ENCODE results near the gene LARGE1. TPM values are rescaled to one million over a fixed set of nuclear protein-coding genes. Genes with fewer than 3 reads are reported as not detected.
A peak's percentile ranks its signal among the peaks of the same experiment; 100 is the strongest.

The LARGE1 gene
- total and polyA plus RNA-seq, 5 donors from 2014 or later = not detected

DNA sequence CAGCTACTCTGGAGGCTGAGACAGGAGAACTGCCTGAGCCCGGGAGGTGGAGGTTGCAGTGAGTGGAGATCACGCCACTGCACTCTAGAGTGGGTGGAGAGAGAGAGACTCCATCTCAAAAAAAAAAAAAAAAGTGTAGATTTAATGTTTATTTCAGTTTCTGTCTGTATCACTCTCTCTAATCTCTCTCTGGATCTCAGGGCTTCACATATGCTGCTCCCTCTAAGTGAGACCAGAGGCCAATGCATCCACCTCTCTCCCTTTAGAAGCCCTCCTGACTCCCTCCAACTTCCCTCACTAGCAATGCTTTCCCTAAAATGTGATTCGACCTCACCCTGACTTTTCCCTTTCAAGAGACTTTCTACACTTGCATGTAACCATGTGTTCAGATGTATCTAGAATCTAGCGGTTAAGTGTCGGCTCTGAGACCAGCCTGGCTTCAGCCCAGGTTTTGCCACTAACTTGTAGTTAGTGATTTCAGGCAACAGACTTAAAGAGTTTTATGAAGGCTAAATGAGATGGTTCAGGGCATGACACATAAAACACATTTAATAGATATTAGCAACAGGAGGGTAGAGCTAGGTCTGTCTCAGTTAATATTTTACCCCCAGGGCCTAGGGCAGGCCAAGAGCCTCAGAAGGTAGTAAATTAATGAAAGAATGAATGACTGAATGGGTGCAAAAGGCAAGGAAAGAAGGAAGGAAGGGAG, 364.3 kb downstream of the LARGE1 start:
- Histone ChIP-seq H3K27ac (ENCODE audit: insufficient read depth, low read length, poor library complexity, severe bottlenecking) (no peak overlapping the region), H3K4me1 (ENCODE audit: control insufficient read depth, insufficient read depth, low read length, poor library complexity, severe bottlenecking) (no peaks in the 10 kb centered on the region), H3K36me3 (ENCODE audit: control insufficient read depth, insufficient read depth, low read length) (no peaks in the 10 kb centered on the region), H3K4me3 (ENCODE audit: low read depth, low read length) (no peak overlapping the region), H3K9me3 (ENCODE audit: control insufficient read depth in 2 of 2, low read length in 2 of 2) (no peaks in the 10 kb centered on the region), H3K27me3 (ENCODE audit: control insufficient read depth, insufficient read depth, low read length) (no peaks in the 10 kb centered on the region)
- H3K4me1 Mint-ChIP-seq = no peaks in the 10 kb centered on the region
- DNase-seq = peak in 1 of 3 donors; percentile 13
- no peak overlapping the region for H3K4me3 Mint-ChIP-seq
- H3K9me3 Mint-ChIP-seq = peaks cover 0 to 6% (median 0%) of the 10 kb centered on the region in 7 donors
- H3K36me3 Mint-ChIP-seq = no peaks in the 10 kb centered on the region
- no peak overlapping the region for H3K27ac Mint-ChIP-seq
- H3K27me3 Mint-ChIP-seq = no peaks in the 10 kb centered on the region
- ATAC-seq (ENCODE audit: low read depth in 2 of 2) = no peak

DNA sequence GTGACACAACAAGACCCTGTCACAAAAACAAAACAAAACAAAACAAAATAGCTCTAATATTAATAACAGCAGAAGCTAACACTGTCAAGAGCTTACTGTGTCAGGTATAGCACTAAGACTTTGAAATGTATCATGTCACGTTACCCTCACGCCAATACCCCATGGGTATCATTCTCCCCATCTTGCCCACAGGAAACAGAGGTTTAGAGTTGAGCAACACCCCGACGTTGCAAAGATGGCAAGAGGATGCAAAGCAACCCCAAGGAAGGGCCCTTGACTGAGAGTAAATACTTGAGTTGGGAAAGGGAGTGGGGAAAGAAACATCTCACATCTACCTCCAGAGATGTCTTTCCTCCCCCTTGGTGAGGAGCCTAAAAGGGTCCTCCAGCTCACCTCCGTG, 366.8 kb downstream of the LARGE1 start:
- Mint-ChIP-seq H3K4me3 (no peak overlapping the region), H3K9me3 (peaks cover 0 to 8% (median 1%) of the 10 kb centered on the region in 7 donors), H3K27me3 (no peaks in the 10 kb centered on the region)

DNA sequence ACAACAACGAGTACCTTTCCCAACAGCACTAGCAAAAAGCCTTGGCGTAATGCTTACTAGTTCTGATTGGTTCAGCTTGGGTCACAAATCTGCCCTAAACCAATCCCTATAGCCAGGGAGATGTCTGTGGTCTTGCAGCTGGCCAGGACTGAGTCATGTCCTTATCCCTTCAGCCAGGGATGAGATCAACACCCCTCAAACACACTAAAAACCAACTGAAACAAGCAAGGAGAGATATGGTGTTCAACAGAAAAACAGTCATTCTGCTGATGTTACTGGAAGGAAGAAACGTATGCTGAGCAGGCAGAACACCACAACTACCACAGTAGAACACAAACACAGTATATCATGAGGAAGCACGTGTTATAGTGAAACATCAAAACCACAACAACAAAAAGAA, 375.6 kb downstream of the LARGE1 start:
- Mint-ChIP-seq H3K4me1 (no peaks in the 10 kb centered on the region), H3K9me3 (peaks cover 0 to 9% (median 0%) of the 10 kb centered on the region in 7 donors), H3K27ac (no peak overlapping the region), H3K27me3 (no peaks in the 10 kb centered on the region), H3K36me3 (no peaks in the 10 kb centered on the region), H3K4me3 (no peak overlapping the region)
- Histone ChIP-seq H3K36me3 (ENCODE audit: control insufficient read depth, insufficient read depth, low read length) (no peaks in the 10 kb centered on the region), H3K9me3 (ENCODE audit: control insufficient read depth in 2 of 2, low read length in 2 of 2) (no peaks in the 10 kb centered on the region), H3K4me3 (ENCODE audit: low read depth, low read length) (no peak overlapping the region), H3K27ac (ENCODE audit: insufficient read depth, low read length, poor library complexity, severe bottlenecking) (no peak overlapping the region), H3K27me3 (ENCODE audit: control insufficient read depth, insufficient read depth, low read length) (no peaks in the 10 kb centered on the region), H3K4me1 (ENCODE audit: control insufficient read depth, insufficient read depth, low read length, poor library complexity, severe bottlenecking) (no peaks in the 10 kb centered on the region)
- DNase-seq (peak in 1 of 3 donors; percentile 65), ATAC-seq (ENCODE audit: low read depth in 2 of 2) (no peak)

More for the DNA sequence above, 366.8 kb downstream of the LARGE1 start:
- H3K27me3 ChIP-seq (ENCODE audit: control insufficient read depth, insufficient read depth, low read length) = no peaks in the 10 kb centered on the region
- ATAC-seq (ENCODE audit: low read depth in 2 of 2) = no peak
- no peaks in the 10 kb centered on the region for H3K4me1 ChIP-seq (ENCODE audit: control insufficient read depth, insufficient read depth, low read length, poor library complexity, severe bottlenecking)
- H3K9me3 ChIP-seq (ENCODE audit: control insufficient read depth in 2 of 2, low read length in 2 of 2) = no peaks in the 10 kb centered on the region
- Mint-ChIP-seq H3K36me3 (no peaks in the 10 kb centered on the region), H3K4me1 (no peaks in the 10 kb centered on the region), H3K27ac (no peak overlapping the region)
- peak in 1 of 3 donors; percentile 57 for DNase-seq
- no peaks in the 10 kb centered on the region for H3K36me3 ChIP-seq (ENCODE audit: control insufficient read depth, insufficient read depth, low read length)
- no peak overlapping the region for H3K27ac ChIP-seq (ENCODE audit: insufficient read depth, low read length, poor library complexity, severe bottlenecking)
- H3K4me3 ChIP-seq (ENCODE audit: low read depth, low read length) = no peak overlapping the region

DNA sequence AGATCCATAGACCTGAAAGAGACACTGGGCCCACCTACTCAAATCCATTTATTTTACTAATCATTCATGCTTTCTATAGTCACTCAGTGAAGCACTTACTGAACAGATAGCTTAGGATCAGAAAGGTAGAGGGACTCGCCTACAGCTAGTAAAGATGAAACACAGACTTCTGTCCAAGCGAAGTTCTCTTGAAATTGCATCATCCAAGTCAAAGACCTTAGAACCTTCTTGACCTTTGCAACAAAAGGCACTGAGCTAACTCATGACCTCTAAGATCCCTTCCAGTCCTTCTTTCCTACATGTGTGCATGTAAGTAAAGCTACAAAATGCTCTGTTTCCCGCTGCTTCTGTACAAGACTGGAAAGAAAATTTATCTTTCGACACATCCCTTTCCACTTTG, 377.6 kb downstream of the LARGE1 start:
- Histone ChIP-seq H3K4me3 (ENCODE audit: low read depth, low read length) (no peak overlapping the region), H3K36me3 (ENCODE audit: control insufficient read depth, insufficient read depth, low read length) (no peaks in the 10 kb centered on the region), H3K9me3 (ENCODE audit: control insufficient read depth in 2 of 2, low read length in 2 of 2) (no peaks in the 10 kb centered on the region), H3K27me3 (ENCODE audit: control insufficient read depth, insufficient read depth, low read length) (no peaks in the 10 kb centered on the region), H3K4me1 (ENCODE audit: control insufficient read depth, insufficient read depth, low read length, poor library complexity, severe bottlenecking) (no peaks in the 10 kb centered on the region), H3K27ac (ENCODE audit: insufficient read depth, low read length, poor library complexity, severe bottlenecking) (no peak overlapping the region)
- no peak for DNase-seq
- Mint-ChIP-seq H3K4me1 (no peaks in the 10 kb centered on the region), H3K4me3 (no peak overlapping the region), H3K27me3 (no peaks in the 10 kb centered on the region), H3K36me3 (no peaks in the 10 kb centered on the region), H3K9me3 (peaks cover 0 to 9% (median 3%) of the 10 kb centered on the region in 7 donors), H3K27ac (no peak overlapping the region)
- no peak for ATAC-seq (ENCODE audit: low read depth in 2 of 2)

DNA sequence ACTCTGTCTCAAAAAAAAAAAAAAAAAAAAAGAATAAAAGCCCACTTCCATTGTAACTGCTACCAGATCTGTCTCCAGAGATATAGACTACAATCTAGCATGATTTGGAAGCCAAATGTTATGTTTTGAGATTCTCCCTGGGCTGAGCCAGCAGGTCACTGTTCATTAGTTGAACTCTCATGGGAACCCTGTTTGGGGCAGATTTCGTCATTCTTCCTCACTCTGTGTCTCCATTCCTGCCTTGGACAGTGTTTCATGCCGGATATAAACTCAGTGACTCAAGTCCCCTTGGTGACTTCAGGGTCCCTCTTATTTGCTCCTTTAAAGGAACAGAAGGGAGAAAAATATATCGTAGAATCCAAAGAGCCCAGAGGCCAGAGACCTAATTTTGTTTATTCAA, 378.1 kb downstream of the LARGE1 start:
- Mint-ChIP-seq H3K9me3 (peaks cover 0 to 9% (median 3%) of the 10 kb centered on the region in 7 donors), H3K27ac (no peak overlapping the region), H3K27me3 (no peaks in the 10 kb centered on the region), H3K4me1 (no peaks in the 10 kb centered on the region), H3K36me3 (no peaks in the 10 kb centered on the region), H3K4me3 (no peak overlapping the region)
- no peaks in the 10 kb centered on the region for H3K27me3 ChIP-seq (ENCODE audit: control insufficient read depth, insufficient read depth, low read length)
- no peak overlapping the region for H3K4me3 ChIP-seq (ENCODE audit: low read depth, low read length)
- ATAC-seq (ENCODE audit: low read depth in 2 of 2) = no peak
- H3K9me3 ChIP-seq (ENCODE audit: control insufficient read depth in 2 of 2, low read length in 2 of 2) = no peaks in the 10 kb centered on the region
- H3K36me3 ChIP-seq (ENCODE audit: control insufficient read depth, insufficient read depth, low read length) = no peaks in the 10 kb centered on the region
- no peak for DNase-seq
- H3K4me1 ChIP-seq (ENCODE audit: control insufficient read depth, insufficient read depth, low read length, poor library complexity, severe bottlenecking) = no peaks in the 10 kb centered on the region
- no peak overlapping the region for H3K27ac ChIP-seq (ENCODE audit: insufficient read depth, low read length, poor library complexity, severe bottlenecking)

DNA sequence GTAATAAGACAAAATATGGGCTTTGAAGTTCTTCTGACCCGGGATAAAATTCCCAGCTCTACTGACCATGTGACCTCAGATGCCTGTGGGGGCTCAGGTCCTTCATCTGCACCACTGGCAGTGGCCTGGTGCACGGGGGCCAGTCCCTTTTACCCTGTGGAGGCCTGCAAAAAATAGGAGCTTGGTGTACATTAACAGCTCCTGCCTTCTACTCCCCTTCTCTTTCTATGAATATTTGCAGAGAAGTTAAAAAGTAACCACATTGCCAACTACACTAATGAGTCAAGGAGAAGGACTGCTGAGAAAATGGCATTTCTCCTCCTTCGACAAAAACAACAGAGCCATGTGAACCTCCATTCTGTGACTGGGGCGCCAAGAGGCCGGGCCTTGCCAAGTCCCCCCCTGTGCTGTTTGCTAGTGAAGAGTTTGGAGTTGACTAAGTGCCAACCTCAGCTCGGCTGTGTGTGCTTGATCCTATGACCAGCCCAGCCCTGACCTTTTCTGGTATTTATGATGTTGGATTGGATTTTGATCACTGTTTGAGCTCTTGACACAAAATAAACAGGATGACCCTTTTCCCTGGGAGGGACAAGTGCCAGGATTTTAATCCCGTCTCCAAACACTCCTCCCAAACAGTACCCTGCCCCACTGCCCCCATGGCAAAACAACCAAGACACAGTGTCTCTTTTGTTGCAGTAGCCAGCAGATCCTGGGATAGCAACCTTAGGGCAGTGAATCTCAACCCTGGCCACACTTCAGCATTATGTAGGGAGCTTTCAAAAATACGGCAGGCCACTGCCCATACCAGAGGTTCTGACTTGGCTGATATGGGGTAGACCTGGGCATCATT, 380.1 kb downstream of the LARGE1 start:
- H3K9me3 Mint-ChIP-seq = peaks cover 0 to 8% (median 3%) of the 10 kb centered on the region in 7 donors
- Histone ChIP-seq H3K27me3 (ENCODE audit: control insufficient read depth, insufficient read depth, low read length) (no peaks in the 10 kb centered on the region), H3K4me3 (ENCODE audit: low read depth, low read length) (no peak overlapping the region), H3K27ac (ENCODE audit: insufficient read depth, low read length, poor library complexity, severe bottlenecking) (no peak overlapping the region), H3K36me3 (ENCODE audit: control insufficient read depth, insufficient read depth, low read length) (no peaks in the 10 kb centered on the region), H3K9me3 (ENCODE audit: control insufficient read depth in 2 of 2, low read length in 2 of 2) (no peaks in the 10 kb centered on the region), H3K4me1 (ENCODE audit: control insufficient read depth, insufficient read depth, low read length, poor library complexity, severe bottlenecking) (no peaks in the 10 kb centered on the region)
- ATAC-seq (ENCODE audit: low read depth in 2 of 2) = no peak
- no peak for DNase-seq
- H3K36me3 Mint-ChIP-seq = no peaks in the 10 kb centered on the region
- no peaks in the 10 kb centered on the region for H3K4me1 Mint-ChIP-seq
- H3K27me3 Mint-ChIP-seq = no peaks in the 10 kb centered on the region
- no peak overlapping the region for H3K4me3 Mint-ChIP-seq
- no peak overlapping the region for H3K27ac Mint-ChIP-seq

DNA sequence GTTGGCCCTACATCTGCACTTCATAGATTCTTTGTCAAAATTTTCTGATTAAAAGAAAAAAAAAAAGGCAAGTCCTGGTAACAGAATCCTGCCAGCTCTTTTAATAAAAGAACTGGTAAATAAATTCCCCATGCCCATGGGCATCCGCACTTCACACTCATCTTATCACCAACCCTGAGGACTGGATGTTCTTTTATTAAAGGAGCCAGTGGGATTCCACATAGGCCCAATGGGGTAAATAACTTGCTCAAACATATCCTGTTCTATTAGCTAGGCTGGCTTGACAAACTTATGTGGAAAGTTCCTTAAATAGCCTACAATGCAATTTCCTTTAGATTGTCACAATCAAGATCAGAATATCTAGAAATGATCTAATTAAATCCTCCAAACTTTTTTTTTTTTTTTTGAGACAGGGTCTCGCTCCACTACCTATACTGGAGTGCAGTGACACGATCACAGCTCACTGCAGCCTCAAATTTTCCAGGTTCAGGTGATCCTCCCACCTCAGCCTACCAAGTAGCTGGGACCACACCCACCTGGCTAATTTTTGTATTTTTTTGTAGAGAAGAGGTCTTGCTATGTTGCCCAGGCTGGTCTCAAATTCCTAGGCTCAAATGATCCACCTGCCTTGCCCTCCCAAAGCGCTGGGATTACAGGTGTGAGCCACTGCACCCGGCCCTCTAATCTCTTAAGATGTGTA, 380.9 kb downstream of the LARGE1 start:
- no peak overlapping the region for H3K27ac Mint-ChIP-seq
- ATAC-seq (ENCODE audit: low read depth in 2 of 2) (no peak), DNase-seq (no peak)
- H3K9me3 Mint-ChIP-seq = peaks cover 0 to 5% (median 0%) of the 10 kb centered on the region in 7 donors
- Histone ChIP-seq H3K9me3 (ENCODE audit: control insufficient read depth in 2 of 2, low read length in 2 of 2) (no peaks in the 10 kb centered on the region), H3K27me3 (ENCODE audit: control insufficient read depth, insufficient read depth, low read length) (no peaks in the 10 kb centered on the region), H3K4me3 (ENCODE audit: low read depth, low read length) (no peak overlapping the region), H3K36me3 (ENCODE audit: control insufficient read depth, insufficient read depth, low read length) (no peaks in the 10 kb centered on the region), H3K4me1 (ENCODE audit: control insufficient read depth, insufficient read depth, low read length, poor library complexity, severe bottlenecking) (no peaks in the 10 kb centered on the region), H3K27ac (ENCODE audit: insufficient read depth, low read length, poor library complexity, severe bottlenecking) (no peak overlapping the region)
- H3K4me3 Mint-ChIP-seq = no peak overlapping the region
- no peaks in the 10 kb centered on the region for H3K36me3 Mint-ChIP-seq
- no peaks in the 10 kb centered on the region for H3K27me3 Mint-ChIP-seq
- H3K4me1 Mint-ChIP-seq = no peaks in the 10 kb centered on the region

Data from CD4-positive, CD25-positive, alpha-beta regulatory T cell (primary cell).